SK-N-SH (cell line): ENCODE results near the gene NUP210L. TPM values are rescaled to one million over a fixed set of nuclear protein-coding genes. Genes with fewer than 3 reads are reported as not detected.
"Not testable (repeated sequence)": the region's sequence is repeated elsewhere in the genome, so short reads cannot be mapped to it uniquely, and the experiment has no call there.

ENCODE experiments used
- CTCF ChIA-PET: fragments of 300-600, 350-600 bp; formaldehyde crosslinking; extraction: SDS; loops from one replicate; lab custom pipeline; 2021; lab: Yijun Ruan, JAX
- POLR2A ChIA-PET: fragments of 350-600 bp; sonication (Branson Sonifier 250); formaldehyde crosslinking; extraction: SDS; loops from one replicate; lab custom pipeline; 2020; ENCODE audit warnings: antibody characterized with exemption, inconsistent platforms; lab: Yijun Ruan, JAX
- DNase-seq: peaks from one replicate; pipeline ENCODE4 v3.0.0; 2012
- H2AFZ ChIP-seq: fragments of 200-600 bp; sonication (generic); 2 replicates; pipeline ENCODE4 v1.8.1; 2016; ENCODE audit warnings: antibody characterized with exemption, mild to moderate bottlenecking, low read depth
- H3F3A ChIP-seq: fragments of 200-600 bp; sonication (generic); replicated peaks from 2 replicates; pipeline ENCODE3; 2016; ENCODE audit warnings: antibody characterized with exemption, mild to moderate bottlenecking; ENCODE audit not compliant: insufficient read depth
- H3K27ac ChIP-seq, 2 experiments: fragments of 200-500 bp in 1 of 2; fragments of 200-600 bp in 1 of 2; sonication (Bioruptor generic) in 1 of 2; sonication (generic), shearing (Covaris generic) in 1 of 2; 2 replicates each; pipeline versions ENCODE4 v1.5.1 to v1.6.1; 2014 to 2016; ENCODE audit warnings: low read depth in 2 of 2, inconsistent platforms in 1 of 2, low read length in 1 of 2, mild to moderate bottlenecking in 1 of 2, mixed read lengths in 1 of 2
- H3K27me3 ChIP-seq: fragments of 200-600 bp; sonication (generic), shearing (Covaris generic); 2 replicates; pipeline ENCODE4 v1.6.1; 2016; ENCODE audit warnings: mixed run types; ENCODE audit not compliant: insufficient read depth
- H3K36me3 ChIP-seq, 2 experiments: fragments of 200-500 bp in 1 of 2; fragments of 200-600 bp in 1 of 2; sonication (Bioruptor generic) in 1 of 2; sonication (generic) in 1 of 2; replicated peaks in 1 of 2; 2 replicates each; pipeline versions ENCODE3 to v1.5.1; 2014 to 2016; ENCODE audit warnings: low read length in 1 of 2, mild to moderate bottlenecking in 1 of 2; ENCODE audit not compliant: insufficient read depth in 2 of 2, control insufficient read depth in 1 of 2
- H3K4me1 ChIP-seq, 2 experiments: fragments of 200-500 bp in 1 of 2; fragments of 200-600 bp in 1 of 2; sonication (Bioruptor generic) in 1 of 2; sonication (generic), shearing (Covaris generic) in 1 of 2; 2 replicates each; pipeline versions ENCODE4 v1.5.1 to v1.6.1; 2014 to 2016; ENCODE audit warnings: low read depth in 1 of 2, low read length in 1 of 2, mixed run types in 1 of 2; ENCODE audit not compliant: insufficient read depth in 2 of 2, control insufficient read depth in 1 of 2
- H3K4me2 ChIP-seq: fragments of 200-600 bp; sonication (generic), shearing (Covaris generic); 2 replicates; pipeline ENCODE4 v1.6.1; 2017; ENCODE audit warnings: mixed run types
- H3K4me3 ChIP-seq, 2 experiments: fragments of 200-500 bp in 1 of 2; fragments of 200-600 bp in 1 of 2; sonication (Bioruptor generic) in 1 of 2; sonication (generic), shearing (Covaris generic) in 1 of 2; 2 replicates each; pipeline versions ENCODE4 v1.5.1 to v1.8.1; 2014 to 2016; ENCODE audit warnings: low read depth in 2 of 2, inconsistent platforms in 1 of 2, low read length in 1 of 2, mild to moderate bottlenecking in 1 of 2, mixed read lengths in 1 of 2, moderate library complexity in 1 of 2
- H3K79me2 ChIP-seq: fragments of 200-600 bp; sonication (generic); 2 replicates; pipeline ENCODE4 v1.8.1; 2017; ENCODE audit warnings: mild to moderate bottlenecking; ENCODE audit not compliant: insufficient read depth
- H3K9ac ChIP-seq: fragments of 200-600 bp; sonication (generic); 2 replicates; pipeline ENCODE4 v1.6.1; 2017; ENCODE audit warnings: mixed run types
- H3K9me2 ChIP-seq: fragments of 200-600 bp; sonication (generic); 2 replicates; pipeline ENCODE4 v1.6.1; 2017; ENCODE audit warnings: mixed run types
- H3K9me3 ChIP-seq: fragments of 200-600 bp; sonication (generic); 2 replicates; pipeline ENCODE4 v1.6.1; 2017; ENCODE audit warnings: mixed run types, mild to moderate bottlenecking, moderate library complexity
- H4K20me1 ChIP-seq: fragments of 200-600 bp; sonication (generic); 2 replicates; pipeline ENCODE4 v1.6.1; 2017; ENCODE audit warnings: mild to moderate bottlenecking, mixed run types; ENCODE audit not compliant: insufficient read depth
- CHD2 ChIP-seq: fragments of 150-350 bp; IDR thresholded peaks from 2 replicates; pipeline ENCODE4 v1.6.1; 2018; ENCODE audit warnings: low read length; ENCODE audit not compliant: partially characterized antibody
- EP300 ChIP-seq, 2 experiments: IDR thresholded peaks; 2 replicates each; pipeline versions ENCODE4 v1.4.0 to v1.6.1; 2012; ENCODE audit warnings: borderline replicate concordance in 1 of 2, low read depth in 1 of 2, low read length in 1 of 2
- EZH2phosphoT487 ChIP-seq: fragments of 200-600 bp; sonication (generic); IDR thresholded peaks from 2 replicates; pipeline ENCODE4 v1.6.1; 2017; ENCODE audit warnings: low read depth, mixed run types, mild to moderate bottlenecking, antibody characterized with exemption, moderate library complexity, borderline replicate concordance
- FOSL2 ChIP-seq: IDR thresholded peaks from 2 replicates; pipeline ENCODE4 v1.4.0; 2012; ENCODE audit warnings: low read depth, mild to moderate bottlenecking, moderate library complexity, borderline replicate concordance
- FOXJ3 ChIP-seq: sonication (generic); formaldehyde crosslinking; IDR thresholded peaks from 2 replicates; pipeline ENCODE4 v1.5.1; 2020; ENCODE audit warnings: mild to moderate bottlenecking, missing genetic modification reagents
- FOXM1 ChIP-seq: IDR thresholded peaks from 2 replicates; pipeline ENCODE4 v1.4.0; 2012; ENCODE audit warnings: low read depth, mild to moderate bottlenecking
- GABPA ChIP-seq: IDR thresholded peaks from 2 replicates; pipeline ENCODE4 v1.4.0; 2012; ENCODE audit warnings: low read depth, mild to moderate bottlenecking
- GATA2 ChIP-seq: sonication (generic); formaldehyde crosslinking; IDR thresholded peaks from 2 replicates; pipeline ENCODE4 v1.5.0; 2020; ENCODE audit warnings: mild to moderate bottlenecking, missing genetic modification reagents
- MEF2A ChIP-seq: IDR thresholded peaks from 2 replicates; pipeline ENCODE4 v1.4.0; 2012; ENCODE audit warnings: low read depth, borderline replicate concordance
- MXI1 ChIP-seq: IDR thresholded peaks from 2 replicates; pipeline ENCODE4 v1.6.1; 2012; ENCODE audit warnings: mild to moderate bottlenecking, low read depth, low read length, improper control_type of control experiment
- NFIC ChIP-seq: IDR thresholded peaks from 2 replicates; pipeline ENCODE4 v1.4.0; 2012; ENCODE audit warnings: borderline replicate concordance
- POLR2AphosphoS5 ChIP-seq: IDR thresholded peaks from 2 replicates; pipeline ENCODE4 v1.6.1; 2012; ENCODE audit warnings: low read depth, low read length
- RAD21 ChIP-seq: IDR thresholded peaks from 2 replicates; pipeline ENCODE4 v1.6.1; 2012; ENCODE audit warnings: mild to moderate bottlenecking, low read length
- RCOR1 ChIP-seq: fragments of 150-350 bp; IDR thresholded peaks from 2 replicates; pipeline ENCODE4 v1.6.1; 2017; ENCODE audit warnings: antibody characterized with exemption, low read length
- RXRA ChIP-seq: IDR thresholded peaks from 2 replicates; pipeline ENCODE4 v1.4.0; 2012; ENCODE audit warnings: low read depth, mild to moderate bottlenecking, borderline replicate concordance
- TEAD4 ChIP-seq: IDR thresholded peaks from 2 replicates; pipeline ENCODE4 v1.4.0; 2012; ENCODE audit warnings: mild to moderate bottlenecking, borderline replicate concordance; ENCODE audit not compliant: insufficient read depth
- YY1 ChIP-seq: IDR thresholded peaks from 2 replicates; pipeline ENCODE4 v1.4.0; 2012; ENCODE audit warnings: low read depth, mild to moderate bottlenecking
- WGBS: methylation state at CpG from one replicate; pipeline ENCODE4 v1.1.6; 2017; ENCODE audit warnings: low lambda C conversion rate; 5-methylcytosine and 5-hydroxymethylcytosine counted together
- polyA plus RNA-seq, 3 experiments: library from polyadenylated mRNA; depleted of rRNA; stranded (reverse); fragments of >200 nt; gene quantifications; 2 replicates each; pipeline ENCODE4 v1.2.3, GENCODE V29; 2012
- TF ChIP-seq, protein P1 (sequence below): IDR thresholded peaks from 2 replicates; pipeline ENCODE4 v1.4.0; 2012; ENCODE audit warnings: low read depth, borderline replicate concordance
- TF ChIP-seq, protein P2 (sequence below): IDR thresholded peaks from 2 replicates; pipeline ENCODE4 v1.4.0; 2012; ENCODE audit warnings: low read depth, borderline replicate concordance
- TF ChIP-seq, protein P3 (sequence below): IDR thresholded peaks from 2 replicates; pipeline ENCODE4 v1.4.0; 2012; ENCODE audit warnings: low read depth
- TF ChIP-seq, protein P4 (sequence below): IDR thresholded peaks from 2 replicates; pipeline ENCODE4 v1.6.1; 2012; ENCODE audit warnings: mild to moderate bottlenecking, low read depth, low read length, moderate library complexity

Gene NUP210L
- polyA plus RNA-seq, 1 of the 3 experiments (the other 2 are of a cell fraction) = not detected

DNA sequence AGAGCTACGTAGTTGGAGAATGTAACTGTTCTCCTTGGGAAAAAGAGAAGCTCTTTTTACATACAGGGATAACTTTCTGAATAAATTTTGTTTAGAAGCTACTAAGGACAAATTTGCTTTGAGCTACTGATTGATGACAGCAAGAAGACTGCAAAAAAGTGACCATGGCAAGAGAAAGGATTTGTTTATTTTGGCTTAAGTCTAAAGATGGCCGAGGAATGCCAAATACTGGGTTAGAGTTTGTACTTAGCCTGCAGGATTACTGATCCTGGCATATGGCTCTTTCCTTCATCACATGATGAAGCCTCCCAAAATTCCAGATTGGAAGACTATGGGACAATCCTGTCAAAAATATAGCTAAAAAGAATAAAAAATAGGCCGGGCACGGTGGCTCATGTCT lies 135.6 kb downstream of the NUP210L start (continued):
- TF ChIP-seq EP300 (IDR thresholded peaks at IDR 0.05; ENCODE audit: borderline replicate concordance in 1 of 2, low read depth in 1 of 2, low read length in 1 of 2) = no peak
- no peak for TF ChIP-seq CHD2
- TF ChIP-seq NFIC = no peak
- TF ChIP-seq RCOR1 = no peak
- TF ChIP-seq, protein P1, sequence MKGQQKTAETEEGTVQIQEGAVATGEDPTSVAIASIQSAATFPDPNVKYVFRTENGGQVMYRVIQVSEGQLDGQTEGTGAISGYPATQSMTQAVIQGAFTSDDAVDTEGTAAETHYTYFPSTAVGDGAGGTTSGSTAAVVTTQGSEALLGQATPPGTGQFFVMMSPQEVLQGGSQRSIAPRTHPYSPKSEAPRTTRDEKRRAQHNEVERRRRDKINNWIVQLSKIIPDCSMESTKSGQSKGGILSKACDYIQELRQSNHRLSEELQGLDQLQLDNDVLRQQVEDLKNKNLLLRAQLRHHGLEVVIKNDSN = no peak
- TF ChIP-seq RAD21 = no peak
- TF ChIP-seq, all 33 proteins: peak for 0

DNA sequence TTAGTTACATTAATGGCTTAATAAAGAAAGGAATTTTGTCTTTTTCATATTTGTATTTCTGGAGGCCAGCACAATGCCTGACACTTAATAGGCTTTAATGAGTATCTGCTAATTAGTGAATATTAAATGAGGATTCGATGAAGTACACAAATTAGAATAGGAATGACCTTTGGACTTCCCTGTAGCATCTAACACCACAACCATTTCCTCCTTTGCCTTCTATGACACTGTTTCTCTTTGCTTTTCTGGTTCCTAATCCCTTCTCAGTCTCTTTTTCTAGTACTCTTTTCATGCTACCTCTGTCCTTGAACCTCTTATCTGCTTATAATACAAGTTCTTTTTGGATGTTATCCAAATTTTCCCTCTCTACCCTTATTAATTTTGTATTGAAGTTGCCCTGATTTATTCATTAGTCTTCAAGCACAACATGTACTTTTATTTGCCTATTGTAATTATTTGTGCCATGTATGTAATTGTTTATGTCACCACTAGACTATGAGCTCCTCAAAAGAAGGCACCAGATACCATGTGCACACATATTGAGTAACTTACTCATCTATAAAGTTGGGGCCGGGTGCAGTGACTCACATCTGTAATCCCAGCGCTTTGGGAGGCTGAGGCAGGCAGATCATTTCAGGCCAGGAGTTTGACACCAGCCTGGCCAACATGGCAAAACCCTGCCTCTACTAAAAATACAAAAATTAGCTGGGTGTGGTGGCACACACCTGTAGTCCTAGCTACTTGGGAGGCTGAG lies 140.5 kb downstream of the NUP210L start:
- no peak overlapping the region for H3K27ac ChIP-seq
- H3K4me2 ChIP-seq = no peak overlapping the region
- H3K4me3 ChIP-seq = no peak overlapping the region
- H2AFZ ChIP-seq = no peak overlapping the region
- no peaks in the 10 kb centered on the region for H3K27me3 ChIP-seq
- ChIA-PET POLR2A (no interaction called here), CTCF (no interaction called here)
- no peaks in the 10 kb centered on the region for H3K36me3 ChIP-seq
- no peaks in the 10 kb centered on the region for H3K9me3 ChIP-seq
- no peaks in the 10 kb centered on the region for H4K20me1 ChIP-seq
- no peak for DNase-seq
- H3K9ac ChIP-seq = no peak overlapping the region
- no peaks in the 10 kb centered on the region for H3K79me2 ChIP-seq
- no peaks in the 10 kb centered on the region for H3F3A ChIP-seq
- 18% methylated on average over 3 of the region's 3 CpGs for WGBS
- TF ChIP-seq FOSL2 (no peak), MXI1 (no peak), NFIC (no peak), FOXJ3 (CRISPR knock-in tag) (no peak), POLR2AphosphoS5 (no peak), EP300 (IDR thresholded peaks at IDR 0.05; ENCODE audit: borderline replicate concordance in 1 of 2, low read depth in 1 of 2, low read length in 1 of 2) (no peak), FOXM1 (no peak), CHD2 (no peak), EZH2phosphoT487 (no peak), GABPA (no peak), RCOR1 (no peak), GATA2 (CRISPR knock-in tag) (no peak), TEAD4 (no peak), MEF2A (no peak), RXRA (no peak), YY1 (no peak)
- TF ChIP-seq, protein P2, sequence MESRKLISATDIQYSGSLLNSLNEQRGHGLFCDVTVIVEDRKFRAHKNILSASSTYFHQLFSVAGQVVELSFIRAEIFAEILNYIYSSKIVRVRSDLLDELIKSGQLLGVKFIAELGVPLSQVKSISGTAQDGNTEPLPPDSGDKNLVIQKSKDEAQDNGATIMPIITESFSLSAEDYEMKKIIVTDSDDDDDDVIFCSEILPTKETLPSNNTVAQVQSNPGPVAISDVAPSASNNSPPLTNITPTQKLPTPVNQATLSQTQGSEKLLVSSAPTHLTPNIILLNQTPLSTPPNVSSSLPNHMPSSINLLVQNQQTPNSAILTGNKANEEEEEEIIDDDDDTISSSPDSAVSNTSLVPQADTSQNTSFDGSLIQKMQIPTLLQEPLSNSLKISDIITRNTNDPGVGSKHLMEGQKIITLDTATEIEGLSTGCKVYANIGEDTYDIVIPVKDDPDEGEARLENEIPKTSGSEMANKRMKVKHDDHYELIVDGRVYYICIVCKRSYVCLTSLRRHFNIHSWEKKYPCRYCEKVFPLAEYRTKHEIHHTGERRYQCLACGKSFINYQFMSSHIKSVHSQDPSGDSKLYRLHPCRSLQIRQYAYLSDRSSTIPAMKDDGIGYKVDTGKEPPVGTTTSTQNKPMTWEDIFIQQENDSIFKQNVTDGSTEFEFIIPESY = no peak
- TF ChIP-seq, protein P3, sequence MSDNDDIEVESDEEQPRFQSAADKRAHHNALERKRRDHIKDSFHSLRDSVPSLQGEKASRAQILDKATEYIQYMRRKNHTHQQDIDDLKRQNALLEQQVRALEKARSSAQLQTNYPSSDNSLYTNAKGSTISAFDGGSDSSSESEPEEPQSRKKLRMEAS = no peak
- TF ChIP-seq, protein P4, sequence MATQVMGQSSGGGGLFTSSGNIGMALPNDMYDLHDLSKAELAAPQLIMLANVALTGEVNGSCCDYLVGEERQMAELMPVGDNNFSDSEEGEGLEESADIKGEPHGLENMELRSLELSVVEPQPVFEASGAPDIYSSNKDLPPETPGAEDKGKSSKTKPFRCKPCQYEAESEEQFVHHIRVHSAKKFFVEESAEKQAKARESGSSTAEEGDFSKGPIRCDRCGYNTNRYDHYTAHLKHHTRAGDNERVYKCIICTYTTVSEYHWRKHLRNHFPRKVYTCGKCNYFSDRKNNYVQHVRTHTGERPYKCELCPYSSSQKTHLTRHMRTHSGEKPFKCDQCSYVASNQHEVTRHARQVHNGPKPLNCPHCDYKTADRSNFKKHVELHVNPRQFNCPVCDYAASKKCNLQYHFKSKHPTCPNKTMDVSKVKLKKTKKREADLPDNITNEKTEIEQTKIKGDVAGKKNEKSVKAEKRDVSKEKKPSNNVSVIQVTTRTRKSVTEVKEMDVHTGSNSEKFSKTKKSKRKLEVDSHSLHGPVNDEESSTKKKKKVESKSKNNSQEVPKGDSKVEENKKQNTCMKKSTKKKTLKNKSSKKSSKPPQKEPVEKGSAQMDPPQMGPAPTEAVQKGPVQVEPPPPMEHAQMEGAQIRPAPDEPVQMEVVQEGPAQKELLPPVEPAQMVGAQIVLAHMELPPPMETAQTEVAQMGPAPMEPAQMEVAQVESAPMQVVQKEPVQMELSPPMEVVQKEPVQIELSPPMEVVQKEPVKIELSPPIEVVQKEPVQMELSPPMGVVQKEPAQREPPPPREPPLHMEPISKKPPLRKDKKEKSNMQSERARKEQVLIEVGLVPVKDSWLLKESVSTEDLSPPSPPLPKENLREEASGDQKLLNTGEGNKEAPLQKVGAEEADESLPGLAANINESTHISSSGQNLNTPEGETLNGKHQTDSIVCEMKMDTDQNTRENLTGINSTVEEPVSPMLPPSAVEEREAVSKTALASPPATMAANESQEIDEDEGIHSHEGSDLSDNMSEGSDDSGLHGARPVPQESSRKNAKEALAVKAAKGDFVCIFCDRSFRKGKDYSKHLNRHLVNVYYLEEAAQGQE = no peak
- TF ChIP-seq, all 33 proteins: peak for 0
- no peaks in the 10 kb centered on the region for H3K4me1 ChIP-seq
- H3K9me2 ChIP-seq = no peaks in the 10 kb centered on the region

DNA sequence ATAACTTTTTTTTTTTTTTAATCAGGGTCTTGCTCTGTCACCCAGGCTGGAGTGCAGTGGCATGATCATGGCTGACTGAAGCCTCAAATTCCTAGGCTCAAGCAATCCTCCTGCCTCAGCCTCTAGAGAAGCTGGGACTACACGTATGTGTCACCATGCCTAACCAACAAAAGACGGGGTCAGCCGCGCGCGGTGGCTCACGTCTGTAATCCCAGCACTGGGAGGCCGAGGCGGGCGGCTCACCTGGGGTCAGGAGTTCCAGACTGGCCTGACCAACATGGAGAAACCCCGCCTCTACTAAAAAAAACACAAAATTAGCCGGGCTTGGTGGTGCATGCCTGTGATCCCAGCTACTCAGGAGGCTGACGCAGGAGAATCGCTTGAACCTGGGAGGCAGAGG lies 142.3 kb downstream of the NUP210L start:
- H3K4me3 ChIP-seq, H3K27me3 ChIP-seq, H3K9ac ChIP-seq, H4K20me1 ChIP-seq, H3K4me2 ChIP-seq, H3K36me3 ChIP-seq, H3K4me1 ChIP-seq, H2AFZ ChIP-seq, H3K9me3 ChIP-seq, CTCF ChIA-PET, H3K79me2 ChIP-seq, DNase-seq, H3K9me2 ChIP-seq, H3K27ac ChIP-seq, H3F3A ChIP-seq, POLR2A ChIA-PET: not testable (repeated sequence)
- 85% methylated on average over 10 of the region's 14 CpGs for WGBS
